Osteoblast (primary cell): ENCODE data around the gene RBM20. TPM values are rescaled to one million over a fixed set of nuclear protein-coding genes. Genes with fewer than 3 reads are reported as not detected.

Experiments used
- DNase-seq: peaks from one replicate; pipeline ENCODE4 v3.0.0; 2011; ENCODE audit warnings: low spot score, mixed read lengths; ENCODE audit not compliant: insufficient read length; ENCODE audit errors: missing footprints
- H2AFZ ChIP-seq: 2 replicates; pipeline ENCODE4 v1.6.0; 2011; ENCODE audit warnings: mild to moderate bottlenecking, low read length
- H3K27ac ChIP-seq: 2 replicates; pipeline ENCODE4 v1.5.1; 2011; ENCODE audit warnings: mild to moderate bottlenecking, low read depth, low read length, moderate library complexity
- H3K27me3 ChIP-seq: 2 replicates; pipeline ENCODE4 v1.6.0; 2012; ENCODE audit warnings: mild to moderate bottlenecking, control low read depth, inconsistent platforms, low read length, moderate library complexity; ENCODE audit not compliant: insufficient read depth
- H3K36me3 ChIP-seq: 2 replicates; pipeline ENCODE4 v1.5.1; 2011; ENCODE audit warnings: mild to moderate bottlenecking, low read length, control low read depth, moderate library complexity; ENCODE audit not compliant: insufficient read depth
- H3K4me1 ChIP-seq: 2 replicates; pipeline ENCODE4 v1.5.1; 2011; ENCODE audit warnings: mild to moderate bottlenecking, low read length, control low read depth, moderate library complexity; ENCODE audit not compliant: insufficient read depth
- H3K4me2 ChIP-seq: 2 replicates; pipeline ENCODE4 v1.6.0; 2011; ENCODE audit warnings: mild to moderate bottlenecking, low read length; ENCODE audit not compliant: insufficient read depth
- H3K4me3 ChIP-seq: fragments of 200-600 bp; sonication (generic); 3 replicates; pipeline ENCODE4 v1.5.1; 2012; ENCODE audit warnings: mild to moderate bottlenecking, low read length, inconsistent platforms; ENCODE audit not compliant: insufficient read depth
- H3K79me2 ChIP-seq: 2 replicates; pipeline ENCODE4 v1.6.0; 2012; ENCODE audit warnings: mild to moderate bottlenecking, low read length, control low read depth, inconsistent platforms; ENCODE audit not compliant: insufficient read depth
- H3K9me3 ChIP-seq: 2 replicates; pipeline ENCODE4 v1.5.1; 2011; ENCODE audit warnings: low read depth, low read length, control low read depth
- H4K20me1 ChIP-seq: 2 replicates; pipeline ENCODE4 v1.6.0; 2012; ENCODE audit warnings: mild to moderate bottlenecking, low read length, control low read depth; ENCODE audit not compliant: insufficient read depth
- CTCF ChIP-seq: IDR thresholded peaks from 2 replicates; pipeline ENCODE4 v1.5.1; 2011; ENCODE audit warnings: mild to moderate bottlenecking, low read depth, low read length, moderate library complexity; ENCODE audit errors: extremely low read depth
- total RNA-seq: library from RNA; depleted of rRNA; stranded (reverse); fragments of >200 nt; gene quantifications from 2 replicates; pipeline ENCODE4 v1.2.3, GENCODE V29; 2012

RBM20 gene
- total RNA-seq, 1 donor: not detected

DNA sequence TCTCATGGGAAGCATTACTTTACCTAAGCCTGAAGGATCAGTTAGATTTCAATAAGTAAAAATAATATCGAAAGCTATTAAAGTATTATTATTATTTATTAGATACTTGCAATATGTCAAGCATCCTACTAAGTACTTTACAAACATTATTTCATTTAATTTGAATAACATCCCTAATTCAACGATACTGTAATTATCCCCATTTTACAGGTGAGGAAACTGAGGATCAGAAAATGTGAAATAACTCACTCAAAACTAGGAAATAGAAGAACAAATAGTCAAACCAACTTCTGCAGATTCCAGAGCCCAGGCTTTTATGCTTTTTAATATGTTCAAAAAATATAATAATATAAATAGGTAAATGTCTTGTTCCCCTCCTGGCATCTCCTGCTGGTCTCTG, 217.3 kb downstream of the RBM20 start:
- Histone ChIP-seq H3K79me2 (no peaks in the 10 kb centered on the region), H3K27ac (no peak overlapping the region), H2AFZ (no peak overlapping the region), H3K27me3 (no peaks in the 10 kb centered on the region), H3K4me3 (no peak overlapping the region), H4K20me1 (no peaks in the 10 kb centered on the region), H3K4me2 (no peak overlapping the region), H3K4me1 (peaks cover 24% of the 10 kb centered on the region), H3K9me3 (no peaks in the 10 kb centered on the region), H3K36me3 (no peaks in the 10 kb centered on the region)
- no peak for DNase-seq
- TF ChIP-seq CTCF: no peak

DNA sequence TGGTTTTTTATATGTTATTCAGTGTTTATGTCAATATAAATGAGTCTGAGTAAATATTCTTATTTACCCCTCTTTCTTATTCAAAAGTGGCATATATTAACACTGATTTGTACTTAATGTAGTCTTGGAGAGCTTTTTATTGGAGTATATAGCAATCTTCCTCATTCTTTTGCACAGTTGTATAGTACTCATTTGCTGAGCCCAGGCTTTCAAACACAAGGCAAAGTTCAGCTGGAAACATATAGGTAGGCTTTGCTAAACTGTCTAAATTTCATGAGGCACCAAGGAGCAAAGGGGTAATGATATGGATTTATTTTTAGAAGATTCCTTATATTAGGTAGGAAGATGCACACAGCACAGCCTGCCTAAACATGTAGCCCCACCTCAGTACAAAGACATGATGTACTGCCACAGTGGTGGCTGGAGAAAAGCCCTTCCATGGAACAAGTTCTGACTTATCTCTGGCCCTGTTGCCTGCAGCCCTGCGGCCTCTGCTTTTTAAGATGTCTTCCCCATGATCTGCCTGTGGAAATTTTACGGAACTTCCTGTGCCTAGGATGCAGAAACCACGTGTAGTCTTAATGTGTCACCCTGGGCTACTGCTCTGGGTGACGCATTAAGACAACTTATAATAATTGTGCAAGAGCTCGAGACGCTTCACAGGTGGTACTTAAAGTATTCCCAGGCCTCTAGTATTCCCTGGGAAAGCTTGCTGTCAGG, 218.0 kb downstream of the RBM20 start:
- no peak overlapping the region for H3K27ac ChIP-seq
- no peaks in the 10 kb centered on the region for H3K9me3 ChIP-seq
- H4K20me1 ChIP-seq: no peaks in the 10 kb centered on the region
- no peak for TF ChIP-seq CTCF
- H2AFZ ChIP-seq: no peak overlapping the region
- no peak overlapping the region for H3K4me3 ChIP-seq
- no peak for DNase-seq
- no peak overlapping the region for H3K4me2 ChIP-seq
- H3K36me3 ChIP-seq: no peaks in the 10 kb centered on the region
- H3K27me3 ChIP-seq: no peaks in the 10 kb centered on the region
- H3K4me1 ChIP-seq: peaks cover 24% of the 10 kb centered on the region
- H3K79me2 ChIP-seq: no peaks in the 10 kb centered on the region

DNA sequence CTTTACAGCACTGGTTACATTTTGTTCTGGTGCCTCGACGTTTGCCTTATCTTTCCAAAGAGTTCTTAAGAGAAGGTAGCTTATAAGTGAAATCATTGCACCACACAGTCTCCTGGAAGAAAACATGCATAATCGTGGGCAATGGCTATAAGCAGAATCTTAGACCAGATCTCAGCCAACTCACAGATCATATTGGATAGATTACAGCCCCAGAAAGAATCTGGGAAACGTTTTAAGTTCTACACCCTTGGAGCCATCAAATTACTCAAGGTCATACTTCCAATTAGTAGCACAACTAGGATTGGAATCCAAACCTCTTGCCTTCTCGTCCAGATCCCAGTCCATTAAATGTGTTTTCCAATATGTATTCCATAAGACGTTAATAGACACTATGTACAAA, 218.8 kb downstream of the RBM20 start:
- no peak overlapping the region for H3K27ac ChIP-seq
- no peaks in the 10 kb centered on the region for H3K9me3 ChIP-seq

More for the DNA sequence above, 218.8 kb downstream of the RBM20 start:
- no peak for TF ChIP-seq CTCF
- Histone ChIP-seq H4K20me1 (no peaks in the 10 kb centered on the region), H3K4me3 (no peak overlapping the region), H2AFZ (no peak overlapping the region), H3K4me2 (no peak overlapping the region), H3K79me2 (no peaks in the 10 kb centered on the region), H3K36me3 (no peaks in the 10 kb centered on the region), H3K27me3 (no peaks in the 10 kb centered on the region), H3K4me1 (peaks cover 23% of the 10 kb centered on the region)
- no peak for DNase-seq
